ENCODE data around the gene ANKRD42.

Gene ANKRD42

GRCh38 chr11:83292709-83293456 is 99.4 kb downstream of the ANKRD42 start:
- DNase-seq (ENCODE audit: low read depth) = peak; percentile 10

- no peak for DNase-seq (ENCODE audit: low read depth)
These were observed 99.9 kb downstream of the ANKRD42 start for GRCh38 chr11:83293457-83293774.

GRCh38 chr11:83294208-83294607 is 100.7 kb downstream of the ANKRD42 start:
- no peak for DNase-seq (ENCODE audit: low read depth)

Data from stimulated activated CD8-positive, alpha-beta memory T cell treated with anti-CD3 and anti-CD28 coated beads, Interleukin-12 subunit alpha, Interleukin-12 subunit beta, amount 100 ng/mL, for 1 hour (primary cell).